Right atrium auricular region (tissue), 2 donors: ENCODE measurements around the gene AKR7A3. TPM values are rescaled to one million over a fixed set of nuclear protein-coding genes. Genes with fewer than 3 reads are reported as not detected.

Source experiments
- DNase-seq: peaks from one replicate; pipeline ENCODE4 v3.0.0-alpha.2; 2019; ENCODE audit warnings: low spot score
- H3K27ac ChIP-seq, 2 donors: fragments of 200-600 bp; sonication (generic); 1 replicate in 1 of 2; 2 replicates in 1 of 2; pipeline ENCODE4 v1.5.1; 2016 to 2019
- H3K27me3 ChIP-seq, 2 donors: fragments of 200-600 bp; sonication (generic); one replicate each; pipeline versions ENCODE4 v1.5.1 to v1.6.0; 2017 to 2019
- H3K36me3 ChIP-seq: fragments of 200-600 bp; sonication (generic); one replicate; pipeline ENCODE4 v1.5.1; 2016
- H3K4me1 ChIP-seq, 2 donors: fragments of 200-600 bp; sonication (generic); one replicate each; pipeline versions ENCODE4 v1.5.1 to v1.6.0; 2017 to 2019
- H3K4me3 ChIP-seq, 2 donors: fragments of 200-600 bp; sonication (generic); 1 replicate in 1 of 2; 2 replicates in 1 of 2; pipeline ENCODE4 v1.5.1; 2017 to 2019; ENCODE audit warnings: mild to moderate bottlenecking in 1 of 2, moderate library complexity in 1 of 2
- H3K9me3 ChIP-seq, 2 donors: fragments of 200-600 bp; sonication (generic); one replicate each; pipeline ENCODE4 v1.5.1; 2019
- total RNA-seq, 2 donors: library from RNA; depleted of rRNA; stranded (reverse); fragments of >200 nt; gene quantifications; one replicate each; pipeline ENCODE4 v1.1.0, GENCODE V29; 2016
- TF ChIP-seq, protein P1 (sequence below), 2 donors: fragments of 200-600 bp; sonication (generic); IDR thresholded peaks; one replicate each; pipeline ENCODE4 v1.5.1; 2019; ENCODE audit warnings: antibody characterized with exemption in 2 of 2

The AKR7A3 gene
- total RNA-seq, 2 donors from 2014 or later: 0.20 TPM; not detected in 1

DNA sequence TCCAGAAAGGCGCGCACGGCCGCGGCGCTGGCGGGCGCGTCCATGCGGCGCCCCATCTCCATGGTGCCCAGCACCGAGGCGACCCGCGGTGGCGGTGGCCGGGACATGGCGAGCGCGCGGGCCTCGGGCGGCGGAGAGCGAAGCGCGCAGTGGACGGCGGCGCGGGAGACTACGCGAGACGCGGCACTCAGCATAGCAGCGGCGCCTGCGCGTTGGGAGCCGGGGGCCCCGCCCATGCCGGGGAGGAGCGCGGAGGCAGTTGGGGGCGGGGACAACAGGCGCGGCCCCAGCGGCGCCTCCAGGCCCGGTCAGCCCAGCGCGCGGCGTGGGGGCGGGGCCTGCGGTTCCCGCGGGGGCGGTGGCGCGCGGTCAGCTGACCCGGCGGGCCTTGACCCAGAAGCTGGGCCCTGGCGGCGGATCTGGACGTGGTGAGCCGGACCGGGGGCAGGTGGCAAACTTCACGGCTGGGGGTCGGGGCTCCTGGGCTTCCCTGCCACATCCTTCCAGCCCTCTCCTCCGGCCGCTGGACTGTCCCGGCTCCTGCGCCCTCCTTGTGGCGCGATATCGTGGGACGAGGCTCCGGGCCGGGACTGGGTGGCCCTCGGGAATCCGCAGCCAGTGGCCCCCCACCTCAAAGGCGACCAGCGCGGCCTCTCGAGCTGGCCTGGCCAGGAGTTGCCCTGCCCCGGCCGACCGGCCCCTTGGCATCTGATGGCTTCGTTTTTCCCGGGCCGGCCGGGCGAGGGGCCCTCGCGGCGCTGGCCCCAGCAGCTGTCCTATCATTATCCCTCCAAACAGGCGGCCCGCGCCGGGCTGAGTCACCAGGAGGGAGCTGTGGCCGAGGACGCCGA, 23.6 kb upstream of the AKR7A3 start, which contains the start of the genes AKR7A2 and SLC66A1:
TSS of gene AKR7A2 (minus strand) at position 214 of the 851 bp plus-strand sequence. CDS start at position 194, 20 bp downstream.
TSS of gene SLC66A1 (plus strand) at position 396 of the 851 bp plus-strand sequence. CDS start 5,352 bp downstream, outside the sequence.
- Histone ChIP-seq H3K4me3 (peak within 1 kb of the TSS; percentile 69 to 89), H3K9me3 (no peaks in the 10 kb centered on the region), H3K27me3 (no peaks in the 10 kb centered on the region), H3K4me1 (peaks cover 0 to 30% of the 10 kb centered on the region in 2 donors), H3K27ac (peak within 1 kb of the TSS; percentile 92 to 95), H3K36me3 (peaks cover 13% of the 10 kb centered on the region)
- TF ChIP-seq, protein P1, sequence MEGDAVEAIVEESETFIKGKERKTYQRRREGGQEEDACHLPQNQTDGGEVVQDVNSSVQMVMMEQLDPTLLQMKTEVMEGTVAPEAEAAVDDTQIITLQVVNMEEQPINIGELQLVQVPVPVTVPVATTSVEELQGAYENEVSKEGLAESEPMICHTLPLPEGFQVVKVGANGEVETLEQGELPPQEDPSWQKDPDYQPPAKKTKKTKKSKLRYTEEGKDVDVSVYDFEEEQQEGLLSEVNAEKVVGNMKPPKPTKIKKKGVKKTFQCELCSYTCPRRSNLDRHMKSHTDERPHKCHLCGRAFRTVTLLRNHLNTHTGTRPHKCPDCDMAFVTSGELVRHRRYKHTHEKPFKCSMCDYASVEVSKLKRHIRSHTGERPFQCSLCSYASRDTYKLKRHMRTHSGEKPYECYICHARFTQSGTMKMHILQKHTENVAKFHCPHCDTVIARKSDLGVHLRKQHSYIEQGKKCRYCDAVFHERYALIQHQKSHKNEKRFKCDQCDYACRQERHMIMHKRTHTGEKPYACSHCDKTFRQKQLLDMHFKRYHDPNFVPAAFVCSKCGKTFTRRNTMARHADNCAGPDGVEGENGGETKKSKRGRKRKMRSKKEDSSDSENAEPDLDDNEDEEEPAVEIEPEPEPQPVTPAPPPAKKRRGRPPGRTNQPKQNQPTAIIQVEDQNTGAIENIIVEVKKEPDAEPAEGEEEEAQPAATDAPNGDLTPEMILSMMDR (IDR thresholded peaks at IDR 0.05): peak in 1 of 2 donors; percentile 30
- peak; percentile 90 for DNase-seq

DNA sequence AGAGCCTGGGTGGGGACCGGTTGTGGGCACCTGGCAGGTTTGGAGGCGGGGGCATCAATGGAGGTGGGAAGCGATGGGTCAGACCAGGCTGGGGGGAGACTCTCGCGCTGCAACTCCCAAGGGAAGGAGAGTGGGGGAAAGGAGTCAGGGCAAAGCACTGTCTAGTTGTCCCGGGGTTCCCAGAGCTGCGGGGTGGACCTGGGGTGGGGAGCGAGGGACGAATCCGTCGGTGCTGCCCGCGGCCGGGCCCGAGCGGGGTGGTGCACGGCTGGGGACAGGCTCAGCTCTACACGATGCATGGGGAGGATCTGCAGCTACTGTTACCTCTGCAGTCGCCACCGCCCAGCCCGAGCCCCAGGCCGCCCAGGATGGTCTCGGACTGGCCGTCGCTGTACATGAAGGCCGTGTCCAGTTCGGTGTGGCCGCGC, 22.9 kb upstream of the AKR7A3 start:
- no peak for DNase-seq
- no peaks in the 10 kb centered on the region for H3K9me3 ChIP-seq
- H3K36me3 ChIP-seq: peaks cover 20% of the 10 kb centered on the region
- TF ChIP-seq, protein P1 (IDR thresholded peaks at IDR 0.05): no peak
- no peaks in the 10 kb centered on the region for H3K27me3 ChIP-seq
- H3K27ac ChIP-seq: peak overlapping the region; percentile 51 to 76
- peaks cover 0 to 30% of the 10 kb centered on the region in 2 donors for H3K4me1 ChIP-seq
- H3K4me3 ChIP-seq: peak overlapping the region; percentile 69 to 89

DNA sequence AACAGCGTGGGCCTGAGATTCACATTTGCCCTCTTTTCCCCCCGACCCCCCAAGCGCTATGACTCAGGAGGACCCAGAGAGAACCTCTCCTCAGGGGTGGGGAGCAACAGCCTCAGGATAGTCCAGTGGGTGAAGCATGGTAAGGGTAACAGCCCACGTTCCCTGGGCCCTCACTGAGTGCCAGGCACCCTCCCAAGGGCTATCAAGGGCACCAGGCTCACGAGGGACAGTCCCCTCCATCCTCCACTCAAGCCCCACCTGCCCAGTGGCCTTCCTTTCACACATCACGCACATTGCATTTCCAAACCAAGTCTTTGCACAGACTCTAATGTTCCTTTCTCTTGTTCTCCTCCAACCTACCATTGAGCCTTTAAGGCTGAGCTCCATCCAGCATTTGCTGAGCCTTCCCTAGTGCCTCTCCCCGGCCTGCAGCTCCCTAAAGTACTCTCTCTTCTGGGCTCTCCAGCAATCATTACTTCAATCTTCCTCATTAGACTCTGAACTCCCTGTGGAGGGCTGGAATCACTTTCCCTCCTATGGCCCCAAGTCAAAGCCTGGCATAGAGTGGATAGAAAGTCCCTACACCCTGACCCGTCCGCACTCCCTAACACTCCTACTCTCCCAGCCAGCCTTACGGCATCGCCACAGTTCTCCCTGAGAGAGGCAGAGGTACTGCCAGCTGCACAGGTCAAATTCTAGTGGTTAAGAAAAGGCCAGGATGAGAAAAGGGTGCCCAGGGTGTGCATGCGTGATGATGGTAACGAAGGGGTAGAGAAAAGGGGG, 22.3 kb upstream of the AKR7A3 start:
- H3K27ac ChIP-seq: peak overlapping the region in 1 of 2 donors; percentile 76
- no peak for DNase-seq
- H3K27me3 ChIP-seq: no peaks in the 10 kb centered on the region
- TF ChIP-seq, protein P1 (IDR thresholded peaks at IDR 0.05): no peak
- H3K36me3 ChIP-seq: peaks cover 26% of the 10 kb centered on the region
- H3K4me1 ChIP-seq: peaks cover 0 to 30% of the 10 kb centered on the region in 2 donors
- H3K9me3 ChIP-seq: no peaks in the 10 kb centered on the region
- H3K4me3 ChIP-seq: peak overlapping the region; percentile 69 to 89

DNA sequence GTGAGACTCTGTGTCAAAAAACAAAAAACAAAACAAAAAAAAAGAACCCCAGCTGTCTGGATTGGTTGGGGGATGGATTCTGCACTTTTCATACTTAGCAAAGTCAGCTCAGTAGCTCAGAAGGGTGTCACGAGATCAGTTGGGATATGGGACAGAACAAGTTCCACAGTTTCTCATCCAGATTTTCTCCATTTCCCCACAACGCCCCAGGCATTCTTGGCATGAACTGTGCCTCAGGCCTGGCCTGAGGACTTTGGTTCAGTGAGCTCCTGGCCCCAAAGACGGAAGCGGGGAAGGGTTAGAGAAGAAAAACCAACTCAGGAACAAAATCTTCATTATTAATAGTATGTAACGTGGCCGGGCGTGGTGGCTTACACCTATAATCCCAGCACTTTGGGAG, 21.5 kb upstream of the AKR7A3 start:
- H3K27ac ChIP-seq: no peak overlapping the region
- H3K36me3 ChIP-seq: peaks cover 34% of the 10 kb centered on the region
- no peak for DNase-seq
- H3K27me3 ChIP-seq: no peaks in the 10 kb centered on the region
- H3K4me3 ChIP-seq: no peak overlapping the region
- H3K4me1 ChIP-seq: peaks cover 0 to 30% of the 10 kb centered on the region in 2 donors
- no peaks in the 10 kb centered on the region for H3K9me3 ChIP-seq
- TF ChIP-seq, protein P1 (IDR thresholded peaks at IDR 0.05): no peak

DNA sequence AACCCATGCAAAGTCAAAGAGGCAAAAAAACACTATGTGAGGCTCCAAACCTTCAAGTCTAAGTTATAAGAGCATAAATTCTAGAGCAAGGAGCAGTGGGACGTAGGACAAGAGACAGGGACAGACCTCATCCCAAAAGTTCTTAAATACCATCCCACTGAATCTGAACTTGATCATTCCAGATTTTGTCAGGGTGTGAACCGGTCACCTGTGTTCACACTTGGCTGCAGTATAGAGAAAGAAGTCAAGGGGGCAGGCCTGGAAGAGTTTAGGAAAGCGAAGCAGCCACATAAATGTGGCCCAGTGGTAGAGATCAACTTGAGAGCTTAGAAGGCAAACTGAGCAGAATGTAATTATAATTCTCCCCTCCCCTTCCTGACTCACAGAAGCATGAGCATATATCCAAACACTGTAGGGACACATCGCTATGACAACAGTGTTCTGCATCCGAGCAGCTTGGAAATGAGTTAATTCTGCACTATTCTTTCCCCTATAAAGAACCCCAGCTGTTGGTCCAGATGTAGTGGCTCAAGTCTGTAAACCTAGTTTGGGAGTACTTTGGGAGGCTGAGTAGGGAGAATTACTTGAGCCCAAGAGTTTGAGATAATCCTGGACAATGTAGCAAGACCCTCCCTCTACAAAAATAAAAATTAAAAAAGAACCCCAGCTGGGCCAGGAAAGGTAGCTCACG, 20.7 kb upstream of the AKR7A3 start:
- peaks cover 0 to 30% of the 10 kb centered on the region in 2 donors for H3K4me1 ChIP-seq
- H3K9me3 ChIP-seq: no peaks in the 10 kb centered on the region
- TF ChIP-seq, protein P1 (IDR thresholded peaks at IDR 0.05): no peak
- peaks cover 41% of the 10 kb centered on the region for H3K36me3 ChIP-seq
- DNase-seq: no peak
- H3K27ac ChIP-seq: no peak overlapping the region
- H3K4me3 ChIP-seq: no peak overlapping the region
- H3K27me3 ChIP-seq: no peaks in the 10 kb centered on the region
